HG02759 (cell line): ENCODE results near the gene ATG7.

Experiments used
- ATAC-seq: cut with Tn5 transposase; IDR thresholded peaks from one replicate; pipeline ENCODE4 v1.9.1; 2021; ENCODE audit warnings: mild to moderate bottlenecking, moderate library complexity; ENCODE audit not compliant: unreplicated experiment

ATG7 gene

GRCh38 chr3:11290743-11291680 is 18.8 kb downstream of the ATG7 start:
- ATAC-seq = peak; percentile 33

GRCh38 chr3:11291808-11292207 is 19.6 kb downstream of the ATG7 start:
- ATAC-seq = no peak

DNA sequence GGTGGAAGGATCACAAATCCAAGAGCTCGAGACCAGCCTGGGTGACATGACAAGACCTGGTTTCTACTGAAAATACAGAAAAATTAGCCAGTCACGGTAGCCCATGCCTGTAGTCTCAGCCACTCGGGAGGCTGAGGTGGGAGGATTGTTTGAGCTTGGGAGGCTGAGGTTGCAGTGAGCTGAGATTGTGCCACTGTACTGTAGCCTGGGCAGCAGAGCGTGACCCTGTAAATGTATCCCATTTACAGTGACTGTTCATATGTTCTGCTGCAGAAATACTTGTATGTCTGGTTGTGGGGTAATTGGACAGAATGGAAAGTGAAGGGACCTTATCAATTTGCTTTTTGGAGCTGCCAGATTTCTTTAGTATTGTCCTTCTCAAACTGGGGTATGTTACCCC is 24.9 kb downstream of the ATG7 start:
- no peak for ATAC-seq

DNA sequence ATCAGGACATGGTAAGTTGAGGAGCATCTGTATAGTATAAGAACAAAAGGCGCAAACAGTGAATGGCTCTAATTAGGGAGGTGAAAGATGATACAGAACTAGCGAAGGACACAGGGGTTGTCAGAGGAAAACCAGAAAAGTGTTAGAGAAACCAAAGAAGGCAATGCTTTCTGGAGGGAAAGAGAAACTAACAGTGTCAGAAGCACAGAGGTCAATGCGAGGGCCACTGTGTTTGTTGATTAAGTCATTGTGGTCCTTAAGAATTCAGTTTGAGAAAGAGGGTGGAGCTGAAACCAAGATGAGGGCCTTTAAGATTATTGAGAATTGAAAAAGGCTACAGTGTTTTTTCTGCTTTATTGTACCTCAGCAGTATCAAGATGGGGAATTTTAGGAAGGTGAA is 28.8 kb downstream of the ATG7 start:
- peak; percentile 69 for ATAC-seq

DNA sequence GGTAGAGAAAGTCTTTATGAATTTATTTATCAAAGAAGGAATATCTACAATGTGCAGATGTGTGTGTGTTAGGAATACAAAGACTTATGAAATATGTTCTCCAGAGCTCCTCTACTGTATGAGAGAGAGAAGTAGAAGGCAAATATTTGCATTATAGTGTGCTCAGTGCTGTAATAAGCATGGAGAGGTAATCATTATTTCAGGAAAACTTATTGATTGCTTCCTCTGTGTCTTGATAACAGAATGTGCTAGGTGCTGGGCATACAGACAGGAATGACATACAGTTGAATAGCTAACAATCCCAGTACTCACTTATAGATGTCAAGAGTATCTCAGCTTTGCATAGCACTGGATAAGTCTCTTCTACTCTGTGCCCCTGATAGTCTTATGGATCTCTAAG is 30.2 kb downstream of the ATG7 start:
- ATAC-seq = no peak

DNA sequence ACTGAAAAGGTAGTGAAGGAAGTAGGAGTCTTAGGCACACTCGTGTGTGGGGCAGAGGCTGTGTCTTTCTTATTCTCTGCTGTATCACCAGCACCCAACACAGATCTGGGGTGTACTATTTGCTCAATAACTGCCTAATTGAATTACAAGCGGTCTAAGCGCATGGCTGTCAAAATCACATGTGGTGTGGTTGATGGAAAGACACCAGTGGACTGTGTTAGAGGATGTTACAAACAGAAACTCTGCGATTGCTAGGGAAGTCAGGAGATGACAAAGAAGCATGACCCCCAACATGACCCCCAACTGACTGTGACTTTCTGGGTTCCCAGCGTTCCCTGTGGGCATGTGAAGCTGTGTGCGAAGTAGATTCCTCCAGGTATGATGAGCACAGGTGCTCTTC is 32.0 kb downstream of the ATG7 start:
- no peak for ATAC-seq

- ATAC-seq = no peak
Measured at GRCh38 chr3:11305509-11305908, 33.3 kb downstream of the ATG7 start.

DNA sequence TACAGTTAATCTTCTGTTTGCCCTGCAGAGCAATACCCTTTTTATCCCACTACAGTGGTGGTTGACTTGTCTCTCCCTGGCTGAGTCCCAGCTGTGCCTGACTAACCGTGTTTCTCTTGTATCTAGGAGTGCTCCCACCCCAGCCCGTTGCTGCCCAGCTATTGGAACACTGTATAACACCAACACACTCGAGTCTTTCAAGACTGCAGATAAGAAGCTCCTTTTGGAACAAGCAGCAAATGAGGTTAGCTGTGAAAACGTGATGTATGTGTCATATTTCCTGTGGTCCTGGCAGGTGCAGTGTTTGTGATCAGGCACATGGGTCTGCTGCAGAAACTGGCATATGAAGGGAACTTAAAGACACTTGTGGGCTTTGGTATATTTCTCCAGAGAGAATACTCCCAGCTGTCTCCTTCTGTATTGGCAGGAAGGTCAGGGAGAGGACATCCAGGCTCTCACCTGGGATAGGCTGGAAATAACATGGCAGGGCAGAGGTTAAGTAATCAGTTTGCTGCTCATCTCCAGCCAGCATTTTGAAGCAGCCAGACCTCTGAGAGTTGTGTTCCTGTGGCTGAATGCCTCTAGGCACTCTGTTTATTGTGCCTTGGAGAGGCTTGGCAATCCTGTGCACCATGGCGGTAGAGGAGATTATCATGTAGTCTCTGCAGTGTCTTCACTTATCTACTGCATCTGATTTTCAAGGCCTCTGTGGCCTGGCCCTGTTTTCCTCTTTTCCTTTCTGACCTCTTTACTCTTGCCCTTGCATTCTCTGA is 34.8 kb downstream of the ATG7 start:
- ATAC-seq = no peak

- ATAC-seq = no peak
Measured at GRCh38 chr3:11307830-11308432, 35.7 kb downstream of the ATG7 start.

DNA sequence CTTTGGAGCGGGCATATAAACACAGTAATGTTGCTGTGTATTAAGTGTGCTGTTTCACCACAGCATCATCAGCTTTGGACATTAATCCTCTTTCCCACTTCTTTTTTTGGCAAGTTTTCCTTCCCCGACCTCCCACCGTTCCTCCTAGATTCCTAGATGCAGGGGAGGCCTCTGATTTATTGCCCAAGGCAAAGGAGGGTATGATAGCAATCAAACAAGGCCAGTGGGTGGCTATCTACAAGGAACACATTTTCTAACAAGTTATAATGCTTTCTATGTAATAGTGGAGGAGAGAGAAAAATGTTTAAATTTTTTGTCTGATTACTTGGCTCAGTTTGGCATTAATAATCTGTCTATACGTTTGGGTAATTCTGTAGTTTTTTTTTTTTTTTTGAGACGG is 38.1 kb downstream of the ATG7 start:
- no peak for ATAC-seq

DNA sequence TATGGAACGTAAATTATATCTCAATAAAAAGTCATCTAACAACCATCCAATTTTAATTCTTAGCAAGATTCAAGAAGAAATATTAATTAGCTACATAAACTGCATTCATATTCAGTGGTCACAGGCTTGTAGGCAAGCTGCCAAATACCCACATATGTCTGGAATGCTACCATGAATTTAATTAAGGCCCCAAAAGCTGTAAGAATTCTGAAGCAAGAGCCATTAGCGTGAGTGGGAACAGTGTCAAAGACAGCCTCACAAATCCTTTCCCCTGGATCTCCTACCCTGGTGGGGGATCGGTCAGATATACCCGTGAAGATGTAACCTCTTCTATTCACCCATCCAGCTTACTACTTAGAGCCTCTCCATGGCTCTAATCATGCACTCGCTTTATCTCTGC is 40.0 kb downstream of the ATG7 start:
- no peak for ATAC-seq

DNA sequence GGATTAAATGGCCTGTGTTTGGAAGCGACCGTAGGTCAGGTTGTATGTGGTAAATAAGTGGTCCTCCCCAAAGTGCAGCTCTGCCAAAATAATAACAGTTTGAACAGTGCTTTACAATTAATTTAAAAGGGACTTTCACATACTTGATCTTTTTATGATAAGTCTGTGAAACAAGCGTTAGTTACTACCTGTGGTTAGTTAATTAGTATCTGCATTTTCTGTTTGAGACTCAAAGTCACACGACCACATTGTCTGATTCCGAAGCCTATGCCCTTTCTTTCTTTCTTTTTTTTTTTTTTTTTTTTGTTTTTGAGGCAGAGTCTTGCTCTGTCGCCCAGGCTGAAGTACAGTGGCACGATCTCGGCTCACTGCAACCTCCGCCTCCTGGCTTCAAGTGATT is 45.1 kb downstream of the ATG7 start:
- ATAC-seq = no peak

DNA sequence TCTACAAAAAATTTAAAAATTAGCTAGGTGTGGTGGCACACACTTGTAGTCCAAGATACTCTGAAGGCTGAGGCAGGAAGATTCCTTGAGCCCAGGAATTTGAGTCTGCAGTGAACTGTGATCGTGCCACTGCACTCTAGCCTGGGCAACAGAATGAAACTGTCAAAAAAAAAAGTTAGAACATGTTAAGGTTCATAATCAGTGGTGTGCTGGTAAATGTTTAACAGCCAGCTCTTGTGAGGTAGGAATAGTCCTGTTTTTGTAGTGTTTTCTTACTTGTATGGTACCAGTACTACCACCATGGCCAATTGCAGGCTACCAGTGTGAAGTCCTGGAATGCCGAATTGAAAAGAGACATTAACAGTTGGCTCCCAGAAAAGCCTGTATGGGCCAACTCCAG is 50.7 kb downstream of the ATG7 start:
- no peak for ATAC-seq

DNA sequence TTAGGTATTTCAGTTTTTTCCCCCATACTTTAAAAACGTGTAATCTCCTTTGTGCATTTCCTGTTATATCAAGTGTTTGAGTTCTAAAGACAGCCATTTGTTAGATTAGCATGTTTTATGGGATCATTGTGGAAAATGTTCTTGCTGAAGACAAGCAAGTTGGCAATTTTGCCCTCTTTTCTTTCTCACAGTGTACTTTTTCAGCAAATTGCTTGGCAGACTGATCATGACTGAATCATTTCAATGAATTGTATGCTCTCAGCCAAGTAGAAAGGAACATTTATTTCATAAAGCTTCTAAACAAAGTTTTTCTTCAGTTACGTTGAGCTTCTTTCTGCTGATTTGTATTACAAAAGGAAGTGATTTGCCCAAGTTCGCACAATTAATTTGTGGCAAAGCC is 51.6 kb downstream of the ATG7 start:
- no peak for ATAC-seq

GRCh38 chr3:11327619-11328018 is 55.4 kb downstream of the ATG7 start:
- ATAC-seq = no peak

DNA sequence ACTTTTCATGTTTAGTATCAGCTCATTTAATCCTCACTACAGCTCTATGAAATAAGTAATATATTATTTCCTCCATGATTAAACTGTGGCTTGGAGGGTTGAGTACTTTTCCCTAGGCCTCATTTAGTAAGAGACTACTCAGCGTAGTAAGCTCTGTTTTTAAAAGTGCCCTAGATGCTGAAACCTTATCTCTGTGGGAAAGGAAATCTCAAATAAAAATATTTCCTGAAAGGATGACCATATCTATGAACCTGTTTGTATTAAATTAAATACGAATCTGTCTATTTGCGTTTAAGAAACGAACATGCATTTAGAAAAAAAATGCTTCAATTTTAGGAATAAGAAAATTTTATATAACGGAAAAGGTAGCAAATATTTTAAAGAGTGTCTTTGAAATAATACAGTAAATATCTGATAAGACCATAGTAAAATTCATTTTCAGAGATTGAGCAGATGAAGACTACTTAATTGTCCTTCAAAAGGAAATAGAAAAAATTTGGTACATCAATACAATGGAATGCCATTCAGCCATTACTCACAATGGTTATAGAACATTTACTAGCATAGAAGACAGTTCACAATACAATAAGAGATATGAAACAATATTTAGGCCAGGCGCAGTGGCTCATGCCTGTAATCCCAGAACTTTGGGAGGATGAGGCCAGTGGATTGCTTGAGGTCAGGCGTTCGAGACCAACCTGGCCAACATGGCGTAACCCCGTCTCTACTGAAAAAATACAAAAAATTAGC is 56.2 kb downstream of the ATG7 start:
- no peak for ATAC-seq

DNA sequence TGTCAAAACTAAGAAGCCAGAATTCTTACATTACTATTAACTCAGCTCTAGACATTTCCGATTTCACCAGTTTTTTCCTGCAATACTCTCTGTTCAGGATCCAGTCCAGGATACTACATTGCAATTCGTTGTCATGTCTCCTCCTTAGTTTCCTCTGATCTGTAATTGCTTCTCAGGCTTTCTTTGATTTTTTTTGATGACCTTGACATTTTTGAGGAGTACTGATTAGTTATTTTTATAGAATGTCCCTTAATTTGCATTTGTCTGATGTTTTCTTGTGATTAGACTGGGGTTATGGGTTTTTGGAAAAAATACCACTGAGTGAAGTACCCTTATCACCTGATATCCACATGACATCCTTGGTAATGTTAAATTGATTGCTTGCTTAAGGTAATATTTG is 57.6 kb downstream of the ATG7 start:
- ATAC-seq = no peak

- no peak for ATAC-seq
Measured at GRCh38 chr3:11331101-11331500, 58.9 kb downstream of the ATG7 start.

- ATAC-seq = no peak
Measured at GRCh38 chr3:11335056-11335608, 62.9 kb downstream of the ATG7 start.

DNA sequence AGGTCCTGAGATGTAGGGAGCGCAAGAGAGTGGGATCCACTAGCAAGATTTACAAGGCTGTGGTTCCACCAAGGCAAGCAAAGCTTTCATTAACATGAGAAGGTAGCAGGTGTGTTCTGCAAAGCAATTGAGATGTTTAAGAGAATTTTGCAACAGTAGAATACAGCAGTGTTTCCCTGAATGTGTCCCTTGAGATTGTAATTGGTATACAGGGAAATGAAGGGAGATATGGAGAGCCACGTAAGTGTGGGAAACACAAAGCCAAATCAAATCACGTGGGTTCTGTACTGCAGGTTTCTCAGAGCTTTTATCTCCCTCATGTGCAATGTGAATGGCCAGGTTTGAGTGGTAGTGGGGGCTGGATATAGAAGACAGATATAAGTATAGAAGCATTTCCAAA is 67.3 kb downstream of the ATG7 start:
- no peak for ATAC-seq

DNA sequence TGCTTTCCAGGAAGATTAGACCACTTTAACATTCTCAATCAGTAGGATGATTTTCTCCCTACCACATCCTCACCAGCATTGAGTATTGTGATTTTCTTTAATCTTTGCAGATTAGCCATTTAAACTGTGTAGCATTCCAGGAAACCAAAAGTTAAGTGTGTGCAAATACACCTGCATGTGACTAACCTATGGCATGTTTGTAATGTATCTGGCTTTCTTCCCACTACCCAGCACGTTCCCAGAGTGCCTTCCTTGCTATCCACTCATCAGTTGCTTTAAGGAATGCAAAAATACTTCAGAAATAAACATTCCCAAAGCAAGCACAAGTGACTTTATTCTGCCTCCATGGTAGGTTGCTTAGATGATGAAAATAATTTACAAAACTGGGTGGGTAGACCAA is 74.2 kb downstream of the ATG7 start:
- ATAC-seq = no peak
